Head of caudate nucleus (tissue), 42 donors: ENCODE results near the gene CYTH4.
A peak's percentile ranks its signal among the peaks of the same experiment; 100 is the strongest.

Experiments used
- DNase-seq, 42 donors: peaks; one replicate each; pipeline versions ENCODE4 v3.0.0 to v3.0.0-alpha.2; 2020 to 2021; ENCODE audit warnings: mixed read lengths in 7 of 42
- intact Hi-C: fragments of 100-400 bp; cut with DNase I; formaldehyde crosslinking; loops from one replicate; pipeline ENCODE4 v1.15.0; 2022

Gene CYTH4

GRCh38 chr22:37302674-37303555, 20.6 kb downstream of the CYTH4 start:
- no peak for DNase-seq
- intact Hi-C loops, result no loop called here

GRCh38 chr22:37303821-37304274, 21.5 kb downstream of the CYTH4 start:
- peak in 20 of 42 donors; percentile 4 to 71 (median 39) for DNase-seq
- intact Hi-C loops, result no loop called here

- no peak for DNase-seq
- intact Hi-C loops, result no loop called here
Measured at GRCh38 chr22:37304595-37305343, 22.5 kb downstream of the CYTH4 start.

- intact Hi-C loops, result no loop called here
- DNase-seq, result no peak
Measured at GRCh38 chr22:37305887-37306286, 23.6 kb downstream of the CYTH4 start.

- intact Hi-C loops, result no loop called here
- no peak for DNase-seq
Measured at GRCh38 chr22:37306494-37306829, 24.2 kb downstream of the CYTH4 start.

- DNase-seq, result no peak
- intact Hi-C loops, result no loop called here
Measured at GRCh38 chr22:37308385-37309200, 26.3 kb downstream of the CYTH4 start.

GRCh38 chr22:37309211-37310074, 27.1 kb downstream of the CYTH4 start:
- no peak for DNase-seq
- intact Hi-C loops, result no loop called here

GRCh38 chr22:37310075-37310606, 27.8 kb downstream of the CYTH4 start:
- intact Hi-C loops, result no loop called here
- DNase-seq, result no peak

GRCh38 chr22:37310815-37311595, 28.7 kb downstream of the CYTH4 start:
- intact Hi-C loops, result no loop called here

GRCh38 chr22:37311761-37312312, 29.5 kb downstream of the CYTH4 start:
- DNase-seq, result no peak
- intact Hi-C loops, result no loop called here

More at GRCh38 chr22:37310815-37311595, 28.7 kb downstream of the CYTH4 start:
- peak in 17 of 42 donors; percentile 11 to 58 (median 34) for DNase-seq

GRCh38 chr22:37312549-37313183, 30.4 kb downstream of the CYTH4 start:
- intact Hi-C loops, result no loop called here

GRCh38 chr22:37313376-37314314, 31.3 kb downstream of the CYTH4 start:
- DNase-seq, result no peak
- intact Hi-C loops, result no loop called here

More at GRCh38 chr22:37312549-37313183, 30.4 kb downstream of the CYTH4 start:
- DNase-seq, result no peak

- DNase-seq, result no peak
- intact Hi-C loops, result loop anchor here (5.0 kb wide), 1 partner anchor 143 kb away; no protein-coding TSS in a partner anchor
Measured at GRCh38 chr22:37314315-37315074, 32.2 kb downstream of the CYTH4 start.

- intact Hi-C loops, result loop anchor here (5.0 kb wide), 1 partner anchor 141 kb away; no protein-coding TSS in a partner anchor
- no peak for DNase-seq
Measured at GRCh38 chr22:37316405-37316804, 34.1 kb downstream of the CYTH4 start.
